H1 (cell line): Measurements from ENCODE around the gene TBX3. TPM values are rescaled to one million over a fixed set of nuclear protein-coding genes. Genes with fewer than 3 reads are reported as not detected.

Experiments
- CTCF ChIA-PET: fragments of 300-600 bp; sonication (Branson Sonifier 250); formaldehyde crosslinking; loops from one replicate; lab custom pipeline; 2021; ENCODE audit not compliant: partially characterized antibody; lab: Charles Lee
- POLR2A ChIA-PET: fragments of 300-600 bp; sonication (Branson Sonifier 250); formaldehyde crosslinking; loops from one replicate; lab custom pipeline; 2021; ENCODE audit warnings: inconsistent platforms; ENCODE audit not compliant: partially characterized antibody; lab: Charles Lee
- DNase-seq, 2 experiments: peaks; one replicate each; pipeline versions ENCODE4 v3.0.0 to v3.0.0-alpha.2; 2010 to 2022; ENCODE audit warnings: low spot score in 2 of 2, low read depth in 1 of 2, mixed read lengths in 1 of 2
- FAIRE-seq: peaks from 2 replicates; lab custom pipeline; 2011; peaks lifted over from hg19 to GRCh38; lab: Jason Lieb, UNC
- H2AFZ ChIP-seq: 2 replicates; pipeline ENCODE4 v1.8.1; 2012; ENCODE audit warnings: low read length, inconsistent platforms
- H2AK5ac ChIP-seq: 2 replicates; pipeline ENCODE4 v1.6.1; 2013; ENCODE audit warnings: low read depth, low read length
- H2BK120ac ChIP-seq: replicated peaks from 2 replicates; pipeline ENCODE3; 2013; ENCODE audit warnings: low read depth, low read length, inconsistent platforms
- H2BK12ac ChIP-seq: 2 replicates; pipeline ENCODE4 v1.6.1; 2013; ENCODE audit warnings: low read depth, low read length
- H2BK15ac ChIP-seq: 2 replicates; pipeline ENCODE4 v1.6.1; 2013; ENCODE audit warnings: low read length
- H2BK20ac ChIP-seq: 2 replicates; pipeline ENCODE4 v1.6.1; 2013; ENCODE audit warnings: low read length
- H2BK5ac ChIP-seq: 2 replicates; pipeline ENCODE4 v1.6.1; 2013; ENCODE audit warnings: low read depth, low read length
- H3K14ac ChIP-seq: 2 replicates; pipeline ENCODE4 v1.6.1; 2013; ENCODE audit warnings: inconsistent platforms; ENCODE audit not compliant: insufficient read length
- H3K18ac ChIP-seq: 2 replicates; pipeline ENCODE4 v1.6.1; 2013; ENCODE audit warnings: low read length; ENCODE audit errors: extremely low read depth
- H3K23ac ChIP-seq: 2 replicates; pipeline ENCODE4 v1.6.1; 2013; ENCODE audit warnings: inconsistent platforms; ENCODE audit not compliant: insufficient read length
- H3K23me2 ChIP-seq: 2 replicates; pipeline ENCODE4 v1.6.1; 2013; ENCODE audit warnings: low read depth, low read length
- H3K27ac ChIP-seq: 2 replicates; pipeline ENCODE4 v1.6.1; 2011; ENCODE audit warnings: low read depth, low read length, inconsistent platforms
- H3K27me3 ChIP-seq, 4 experiments: replicated peaks in 1 of 4; 1 replicate in 1 of 4; 2 replicates in 3 of 4; pipeline versions ENCODE4 v1.6.1 to v1.8.1; 2011 to 2013; ENCODE audit warnings: low read length in 3 of 4, mild to moderate bottlenecking in 3 of 4, inconsistent platforms in 2 of 4, mixed read lengths in 2 of 4, moderate library complexity in 1 of 4; ENCODE audit not compliant: control insufficient read depth in 3 of 4, insufficient read depth in 3 of 4; ENCODE audit errors: extremely low read depth in 1 of 4
- H3K36me3 ChIP-seq, 4 experiments: 2 replicates each; pipeline versions ENCODE4 v1.6.1 to v1.8.1; 2011 to 2013; ENCODE audit warnings: mild to moderate bottlenecking in 4 of 4, low read length in 3 of 4, moderate library complexity in 2 of 4, control low read depth in 1 of 4, inconsistent platforms in 1 of 4; ENCODE audit not compliant: insufficient read depth in 4 of 4, control insufficient read depth in 2 of 4
- H3K4ac ChIP-seq: replicated peaks from 2 replicates; pipeline ENCODE3; 2013; ENCODE audit warnings: low read length, low read depth, mixed read lengths, inconsistent platforms; ENCODE audit not compliant: insufficient read length
- H3K4me1 ChIP-seq, 4 experiments: replicated peaks in 1 of 4; 1 replicate in 1 of 4; 2 replicates in 3 of 4; pipeline versions ENCODE4 v1.6.1 to v1.8.1; 2011 to 2013; ENCODE audit warnings: low read length in 3 of 4, inconsistent platforms in 2 of 4, mixed read lengths in 1 of 4; ENCODE audit not compliant: insufficient read depth in 4 of 4, control insufficient read depth in 3 of 4
- H3K4me2 ChIP-seq, 2 experiments: 2 replicates each; pipeline versions ENCODE4 v1.6.1 to v1.8.1; 2011 to 2013; ENCODE audit warnings: low read depth in 2 of 2, low read length in 2 of 2, control low read depth in 1 of 2, inconsistent platforms in 1 of 2, mild to moderate bottlenecking in 1 of 2; ENCODE audit not compliant: insufficient read depth in 1 of 2
- H3K4me3 ChIP-seq, 4 experiments: fragments of 200-600, 300-600 bp in 1 of 4; sonication (generic), shearing (Covaris generic), sonication (Bioruptor Twin) in 1 of 4; 2 replicates each; pipeline versions ENCODE4 v1.5.1 to v1.8.1; 2011 to 2016; ENCODE audit warnings: low read length in 4 of 4, low read depth in 3 of 4, control low read depth in 2 of 4, inconsistent platforms in 2 of 4, mild to moderate bottlenecking in 2 of 4, mixed read lengths in 1 of 4, moderate library complexity in 1 of 4; ENCODE audit not compliant: insufficient read depth in 2 of 4; ENCODE audit errors: extremely low read depth in 1 of 4
- H3K56ac ChIP-seq: replicated peaks from 2 replicates; pipeline ENCODE3; 2013; ENCODE audit warnings: low read depth, mild to moderate bottlenecking, mixed read lengths, low read length, inconsistent platforms; ENCODE audit not compliant: insufficient read length
- H3K79me1 ChIP-seq: 2 replicates; pipeline ENCODE4 v1.6.1; 2013; ENCODE audit warnings: low read depth, low read length, control low read depth
- H3K79me2 ChIP-seq, 2 experiments: 2 replicates each; pipeline versions ENCODE4 v1.6.1 to v1.8.1; 2012 to 2013; ENCODE audit warnings: low read length in 2 of 2, mild to moderate bottlenecking in 2 of 2, inconsistent platforms in 1 of 2; ENCODE audit not compliant: insufficient read depth in 2 of 2, control insufficient read depth in 1 of 2
- H3K9ac ChIP-seq, 4 experiments: replicated peaks in 1 of 4; 1 replicate in 1 of 4; 2 replicates in 3 of 4; pipeline versions ENCODE4 v1.6.1 to v1.8.1; 2011 to 2013; ENCODE audit warnings: low read depth in 3 of 4, low read length in 3 of 4, control low read depth in 2 of 4, mild to moderate bottlenecking in 2 of 4, moderate library complexity in 2 of 4, inconsistent platforms in 1 of 4; ENCODE audit errors: extremely low read depth in 1 of 4
- H3K9me3 ChIP-seq, 2 experiments: 2 replicates each; pipeline versions ENCODE4 v1.6.1 to v1.8.1; 2012 to 2013; ENCODE audit warnings: mild to moderate bottlenecking in 2 of 2, moderate library complexity in 2 of 2, control low read depth in 1 of 2, inconsistent platforms in 1 of 2, low read depth in 1 of 2, low read length in 1 of 2, mixed read lengths in 1 of 2; ENCODE audit not compliant: insufficient read depth in 2 of 2
- H4K20me1 ChIP-seq, 2 experiments: replicated peaks in 1 of 2; 2 replicates each; pipeline versions ENCODE3 to v1.8.1; 2011 to 2013; ENCODE audit warnings: inconsistent platforms in 2 of 2, low read length in 2 of 2, mild to moderate bottlenecking in 1 of 2; ENCODE audit not compliant: insufficient read depth in 2 of 2, control insufficient read depth in 1 of 2
- H4K5ac ChIP-seq: 2 replicates; pipeline ENCODE4 v1.6.1; 2013; ENCODE audit warnings: low read length, low read depth, mixed read lengths, inconsistent platforms; ENCODE audit not compliant: insufficient read length
- H4K8ac ChIP-seq: 2 replicates; pipeline ENCODE4 v1.8.0; 2013; ENCODE audit warnings: mild to moderate bottlenecking, moderate library complexity, low read length, inconsistent platforms; ENCODE audit not compliant: insufficient read depth; ENCODE audit errors: extremely low read depth
- H4K91ac ChIP-seq: replicated peaks from 2 replicates; pipeline ENCODE3; 2013; ENCODE audit warnings: low read length, mixed read lengths, inconsistent platforms; ENCODE audit not compliant: insufficient read length
- ASH2L ChIP-seq: fragments of 200-600, 300-600 bp; sonication (generic); IDR thresholded peaks from one replicate; pipeline ENCODE4 v1.7.1; 2017; ENCODE audit warnings: low read length
- CEBPB ChIP-seq: IDR thresholded peaks from 2 replicates; pipeline ENCODE4 v1.6.1; 2012; ENCODE audit warnings: low read depth, low read length
- CHD2 ChIP-seq: IDR thresholded peaks from 2 replicates; pipeline ENCODE4 v1.6.1; 2012; ENCODE audit warnings: low read length, improper control_type of control experiment
- CREB1 ChIP-seq: IDR thresholded peaks from 2 replicates; pipeline ENCODE4 v1.6.1; 2012; ENCODE audit warnings: inconsistent platforms
- PHF8 ChIP-seq: fragments of 200-600 bp; sonication (generic); conservative IDR thresholded peaks from 2 replicates; pipeline ENCODE4 v1.7.1; 2012; ENCODE audit warnings: low read depth, mild to moderate bottlenecking, inconsistent platforms, low read length, moderate library complexity
- POLR2A ChIP-seq, 2 experiments: IDR thresholded peaks; 1 replicate in 1 of 2; 2 replicates in 1 of 2; pipeline ENCODE4 v1.6.1; 2011; ENCODE audit warnings: low read depth in 2 of 2, low read length in 2 of 2, mild to moderate bottlenecking in 2 of 2; ENCODE audit errors: control extremely low read depth in 1 of 2
- RAD21 ChIP-seq, 2 experiments: IDR thresholded peaks in 1 of 2; conservative IDR thresholded peaks in 1 of 2; 2 replicates each; pipeline ENCODE4 v1.6.1; 2011; ENCODE audit warnings: low read depth in 2 of 2, low read length in 2 of 2, improper control_type of control experiment in 1 of 2, inconsistent platforms in 1 of 2, mild to moderate bottlenecking in 1 of 2, moderate library complexity in 1 of 2
- SIN3A ChIP-seq, 2 experiments: IDR thresholded peaks in 1 of 2; conservative IDR thresholded peaks in 1 of 2; 2 replicates each; pipeline ENCODE4 v1.6.1; 2011 to 2012; ENCODE audit warnings: low read length in 2 of 2, improper control_type of control experiment in 1 of 2, low read depth in 1 of 2, mild to moderate bottlenecking in 1 of 2
- SP1 ChIP-seq: IDR thresholded peaks from 2 replicates; pipeline ENCODE4 v1.6.1; 2011; ENCODE audit warnings: low read depth, low read length
- YY1 ChIP-seq: IDR thresholded peaks from 2 replicates; pipeline ENCODE4 v1.6.1; 2011; ENCODE audit warnings: low read depth, mild to moderate bottlenecking, low read length
- ZNF274 ChIP-seq: IDR thresholded peaks from 2 replicates; pipeline ENCODE4 v1.7.0; 2012; ENCODE audit warnings: low read length, borderline replicate concordance; ENCODE audit errors: extremely low read depth
- WGBS, 2 experiments: shearing (Covaris generic) in 1 of 2; methylation state at CpG; one replicate each; pipeline versions ENCODE4 v1.1.6 to v1.1.7; 2013 to 2015; ENCODE audit warnings: low lambda C conversion rate in 2 of 2, mixed read lengths in 2 of 2, inconsistent platforms in 1 of 2, low coverage in 1 of 2, missing lambda C conversion rate in 1 of 2; ENCODE audit not compliant: insufficient replicate concordance in 2 of 2, insufficient coverage in 1 of 2, insufficient read length in 1 of 2; ENCODE audit errors: extremely low coverage in 1 of 2, missing lambda C conversion rate in 1 of 2; 5-methylcytosine and 5-hydroxymethylcytosine counted together
- polyA plus RNA-seq, 7 experiments: library from polyadenylated mRNA; depleted of rRNA in 3 of 7; stranded (reverse) in 5 of 7; unstranded in 2 of 7; fragments of >200 nt in 5 of 7; fragments of 200-250 nt in 2 of 7; gene quantifications; 1 replicate in 5 of 7; 2 replicates in 1 of 7; 4 replicates in 1 of 7; pipeline versions ENCODE4 v1.2.1 to v1.2.3, GENCODE V29; 2011 to 2013; ENCODE audit warnings: missing spikeins in 2 of 7, mixed read lengths in 2 of 7
- total RNA-seq: library from RNA; stranded (reverse); fragmentation: NEBNext Ultra II Directional; extraction: Animal tissue kit (Norgen Biotek cat#: 25700); gene quantifications from 2 replicates; pipeline ENCODE4 v1.2.1, GENCODE V29; 2021
- TF ChIP-seq, protein P1 (sequence below): IDR thresholded peaks from 2 replicates; pipeline ENCODE4 v1.6.1; 2012; ENCODE audit warnings: inconsistent platforms

Gene TBX3
- total and polyA plus RNA-seq, 2 of the 8 experiments (the other 6 are each of a cell fraction or from before 2014, with no cell fraction given) = 0.09 to 1.0 TPM

DNA sequence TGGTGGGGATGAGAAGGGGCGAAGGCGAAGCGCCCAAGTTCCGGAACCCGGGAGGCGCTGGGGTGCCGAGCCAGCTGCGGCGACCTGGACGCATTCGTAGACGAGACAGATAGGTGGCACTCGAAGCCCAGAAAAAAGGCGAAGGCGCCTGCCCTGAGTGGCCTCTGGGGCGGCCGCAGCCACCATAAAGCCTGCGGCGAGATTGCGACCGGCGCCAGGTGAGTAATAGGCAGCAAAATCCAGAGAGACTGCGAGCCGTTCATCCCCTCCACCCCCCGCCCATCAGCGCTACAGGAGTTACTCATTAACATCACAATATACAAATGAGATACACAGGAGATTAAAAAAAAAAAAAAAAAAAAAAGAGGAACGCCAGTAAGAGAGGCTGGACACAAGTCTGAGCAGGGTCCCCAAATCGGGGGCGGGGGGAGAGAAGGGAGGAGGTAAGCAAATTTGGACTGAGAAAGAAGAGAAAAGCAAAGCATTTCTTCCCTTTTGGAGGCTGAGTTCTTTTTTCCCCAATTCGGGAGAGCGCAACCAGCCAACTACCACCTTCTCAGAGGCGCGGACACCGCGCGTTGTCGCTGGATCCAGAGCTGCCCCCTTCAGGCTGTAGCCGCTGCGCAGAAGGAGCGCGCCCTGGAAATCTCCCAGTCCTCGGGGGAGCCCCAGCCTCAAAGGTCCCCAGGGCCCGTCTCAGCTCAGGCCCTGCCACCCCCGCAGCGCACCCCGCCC is 15.7 kb downstream of the TBX3 start:
- Histone ChIP-seq H3K4me1 (peaks cover 0 to 38% (median 19%) of the 10 kb centered on the region in 4 experiments; a peak in 6 of 7 replicates), H3K9me3 (no peaks in the 10 kb centered on the region), H2BK5ac (no peak overlapping the region), H3K4me2 (peak overlapping the region; percentile 56 to 71), H2AFZ (no peak overlapping the region), H3K4me3 (peak overlapping the region in 3 of 4 experiments; percentile 27 to 54 (median 36); a peak in 5 of 8 replicates), H3K9ac (no peak overlapping the region), H3K79me2 (no peaks in the 10 kb centered on the region), H3K4ac (no peak overlapping the region), H3K27ac (no peak overlapping the region), H2AK5ac (no peak overlapping the region), H4K8ac (no peak overlapping the region), H3K23ac (no peak overlapping the region), H4K5ac (no peak overlapping the region), H3K23me2 (no peaks in the 10 kb centered on the region; the same call in 1 of the 2 replicates), H4K91ac (no peak overlapping the region), H3K79me1 (no peaks in the 10 kb centered on the region), H3K18ac (no peak overlapping the region), H3K27me3 (peaks cover 71 to 91% (median 88%) of the 10 kb centered on the region in 4 experiments), H2BK20ac (no peak overlapping the region), H2BK15ac (no peak overlapping the region), H3K36me3 (no peaks in the 10 kb centered on the region), H4K20me1 (peaks cover 10 to 11% of the 10 kb centered on the region in 2 experiments), H3K14ac (no peak overlapping the region), H3K56ac (no peak overlapping the region), H2BK12ac (0 out of 2 replicates have a peak overlapping the region, but pooled peaks have one; percentile 80), H2BK120ac (no peak overlapping the region)
- WGBS, 2 experiments = 0% methylated on average over 13 of the region's 46 CpGs; no CpG with 5 or more reads in 1 of the 2 experiments
- ChIA-PET CTCF (interaction anchor here (0.6 to 2.5 kb wide), 18 partner anchors 11 to 1177 kb away, joined by 3 to 8 read pairs (median 3); partner anchors contain the start of gene TBX3), POLR2A (interaction anchor here (0.5 to 5.9 kb wide), 2 partner anchors 15 to 988 kb away, joined by 3 to 45 read pairs; partner anchors contain the start of gene TBX3)
- DNase-seq = peak; percentile 70 to 82
- no peak for FAIRE-seq
- TF ChIP-seq PHF8 = no peak
- TF ChIP-seq CHD2 = no peak
- 0 out of 4 replicates have a peak, but pooled peaks of 1 of the 2 experiments have one; percentile 23 for TF ChIP-seq SIN3A (conservative IDR thresholded peaks at IDR 0.05 in 1 of 2, IDR thresholded peaks at IDR 0.05 in 1 of 2; ENCODE audit: low read depth in 1 of 2, low read length in 2 of 2)
- peak; percentile 89 for TF ChIP-seq ASH2L
- TF ChIP-seq RAD21 (IDR thresholded peaks at IDR 0.05 in 1 of 2, conservative IDR thresholded peaks at IDR 0.05 in 1 of 2; ENCODE audit: low read depth in 2 of 2, low read length in 2 of 2) = peak; percentile 76 to 79
- TF ChIP-seq CREB1 = peak; percentile 24; the same call in 1 of the 2 replicates
- 0 out of 2 replicates have a peak, but pooled peaks have one; percentile 9 for TF ChIP-seq CEBPB
- peak; percentile 26; the same call in 1 of the 2 replicates for TF ChIP-seq SP1
- 0 out of 2 replicates have a peak, but pooled peaks have one; percentile 20 for TF ChIP-seq YY1
- TF ChIP-seq, protein P1, sequence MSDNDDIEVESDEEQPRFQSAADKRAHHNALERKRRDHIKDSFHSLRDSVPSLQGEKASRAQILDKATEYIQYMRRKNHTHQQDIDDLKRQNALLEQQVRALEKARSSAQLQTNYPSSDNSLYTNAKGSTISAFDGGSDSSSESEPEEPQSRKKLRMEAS = peak; percentile 40; the same call in 1 of the 2 replicates
- no peak for TF ChIP-seq ZNF274
- no peak for TF ChIP-seq POLR2A (IDR thresholded peaks at IDR 0.05; ENCODE audit: control extremely low read depth in 1 of 2, low read depth in 2 of 2, low read length in 2 of 2)
